ENCODE data around the gene TEX12. TPM values are rescaled to one million over a fixed set of nuclear protein-coding genes. Genes with fewer than 3 reads are reported as not detected.

The TEX12 gene
- total RNA-seq, 2 experiments from 2014 or later = not detected

- no peak overlapping the region for H3K4me3 Mint-ChIP-seq
- peaks cover 1% of the 10 kb centered on the region for H3K36me3 Mint-ChIP-seq (ENCODE audit: low read depth)
- no peak for ATAC-seq
- no peak overlapping the region for H3K27ac Mint-ChIP-seq
- no peak for TF ChIP-seq CTCF (IDR thresholded peaks at IDR 0.05)
- CTCF ChIA-PET = interaction anchor here (1.6 to 4.7 kb wide), 2 partner anchors 64 to 102 kb away, joined by 4 to 29 read pairs; no protein-coding TSS in a partner anchor
- peaks cover 22% of the 10 kb centered on the region for H3K27me3 Mint-ChIP-seq
- no peak for DNase-seq
- no peaks in the 10 kb centered on the region for H3K9me3 Mint-ChIP-seq
- POLR2A ChIA-PET = no interaction called here
- H3K4me1 Mint-ChIP-seq (ENCODE audit: low read depth) = peaks cover 9% of the 10 kb centered on the region
- intact Hi-C loops (cut with micrococcal nuclease) = loop anchor here (5.0 kb wide), 1 partner anchor 66 kb away; no protein-coding TSS in a partner anchor
Observed at GRCh38 chr11:112178428-112178827, 11.3 kb downstream of the TEX12 start.

- Mint-ChIP-seq H3K4me1 (ENCODE audit: low read depth) (peaks cover 9% of the 10 kb centered on the region), H3K4me3 (no peak overlapping the region), H3K27me3 (peaks cover 22% of the 10 kb centered on the region), H3K27ac (no peak overlapping the region), H3K36me3 (ENCODE audit: low read depth) (peaks cover 1% of the 10 kb centered on the region), H3K9me3 (no peaks in the 10 kb centered on the region)
- ChIA-PET CTCF (interaction anchor here (4.7 kb wide), 1 partner anchor 64 kb away, joined by 29 read pairs; no protein-coding TSS in a partner anchor), POLR2A (no interaction called here)
- intact Hi-C loops (cut with micrococcal nuclease) = loop anchor here (5.0 kb wide), 1 partner anchor 67 kb away; no protein-coding TSS in a partner anchor
- DNase-seq (no peak), ATAC-seq (no peak)
- no peak for TF ChIP-seq CTCF (IDR thresholded peaks at IDR 0.05)
Observed at GRCh38 chr11:112178936-112179335, 11.8 kb downstream of the TEX12 start.

GRCh38 chr11:112179601-112180000 is 12.4 kb downstream of the TEX12 start:
- Mint-ChIP-seq H3K36me3 (ENCODE audit: low read depth) (peaks cover 1% of the 10 kb centered on the region), H3K27me3 (peaks cover 21% of the 10 kb centered on the region), H3K4me1 (ENCODE audit: low read depth) (peaks cover 9% of the 10 kb centered on the region), H3K27ac (no peak overlapping the region), H3K9me3 (no peaks in the 10 kb centered on the region), H3K4me3 (no peak overlapping the region)
- ATAC-seq = no peak
- CTCF ChIA-PET = interaction anchor here (4.7 kb wide), 1 partner anchor 65 kb away, joined by 29 read pairs; no protein-coding TSS in a partner anchor
- POLR2A ChIA-PET = no interaction called here
- no peak for DNase-seq
- TF ChIP-seq CTCF (IDR thresholded peaks at IDR 0.05) = no peak
- intact Hi-C loops (cut with micrococcal nuclease) = loop anchor here (5.0 kb wide), 1 partner anchor 67 kb away; no protein-coding TSS in a partner anchor

- DNase-seq (no peak), ATAC-seq (no peak)
- Mint-ChIP-seq H3K36me3 (ENCODE audit: low read depth) (peaks cover 1% of the 10 kb centered on the region), H3K27me3 (peaks cover 13% of the 10 kb centered on the region), H3K4me3 (no peak overlapping the region), H3K4me1 (ENCODE audit: low read depth) (no peaks in the 10 kb centered on the region), H3K9me3 (no peaks in the 10 kb centered on the region), H3K27ac (no peak overlapping the region)
- ChIA-PET CTCF (no interaction called here), POLR2A (no interaction called here)
- no peak for TF ChIP-seq CTCF (IDR thresholded peaks at IDR 0.05)
- intact Hi-C loops (cut with micrococcal nuclease) = no loop called here
Observed at GRCh38 chr11:112182867-112183266, 15.7 kb downstream of the TEX12 start.

- no peak for ATAC-seq
- intact Hi-C loops (cut with micrococcal nuclease) = no loop called here
- Mint-ChIP-seq H3K9me3 (no peaks in the 10 kb centered on the region), H3K4me3 (no peak overlapping the region), H3K4me1 (ENCODE audit: low read depth) (no peaks in the 10 kb centered on the region), H3K27ac (no peak overlapping the region), H3K36me3 (ENCODE audit: low read depth) (peaks cover under 1% of the 10 kb centered on the region), H3K27me3 (peaks cover 2% of the 10 kb centered on the region)
- POLR2A ChIA-PET = no interaction called here
- no peak for DNase-seq
- CTCF ChIA-PET = no interaction called here
- no peak for TF ChIP-seq CTCF (IDR thresholded peaks at IDR 0.05)
Observed at GRCh38 chr11:112185883-112186282, 18.7 kb downstream of the TEX12 start.

Data from activated CD8-positive, alpha-beta T cell treated with anti-CD3 and anti-CD28 coated beads for 36 hours (primary cell).